ENCODE data around the gene CRIM1.

CRIM1 gene

DNA sequence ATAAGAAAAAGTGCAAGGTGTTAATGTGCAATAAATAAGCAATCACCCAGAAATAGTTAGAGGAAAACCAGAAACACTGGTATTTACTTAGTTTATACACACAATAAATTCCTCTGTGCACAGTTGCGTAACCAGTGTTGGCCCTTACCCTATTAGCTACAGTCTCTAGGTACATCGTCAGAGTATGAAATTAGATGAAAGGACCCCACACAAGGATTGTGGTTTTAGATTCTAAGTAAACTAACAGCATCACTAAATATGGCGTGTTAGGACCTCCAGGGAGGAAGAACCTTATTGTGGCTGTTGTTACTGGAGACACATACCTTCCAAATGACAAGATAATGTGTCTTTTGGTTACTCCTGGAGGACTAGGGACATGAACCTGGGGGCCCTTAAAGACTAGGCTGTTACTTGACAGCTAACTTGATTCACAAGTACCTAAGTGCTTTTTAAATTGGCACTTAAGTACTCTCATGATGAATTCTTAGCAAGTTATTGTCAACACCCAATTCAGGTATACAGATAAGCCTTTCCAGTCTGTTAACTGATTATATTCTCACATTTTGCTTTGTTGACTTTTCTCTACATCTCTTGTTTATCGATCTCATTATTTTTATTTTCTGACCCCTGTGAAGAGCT, 127.1 kb downstream of the CRIM1 start:
- peak; percentile 55 for DNase-seq (ENCODE audit: low read depth)

- DNase-seq (ENCODE audit: low read depth), result no peak
These were observed 127.7 kb downstream of the CRIM1 start for GRCh38 chr2:36483290-36483689.

DNA sequence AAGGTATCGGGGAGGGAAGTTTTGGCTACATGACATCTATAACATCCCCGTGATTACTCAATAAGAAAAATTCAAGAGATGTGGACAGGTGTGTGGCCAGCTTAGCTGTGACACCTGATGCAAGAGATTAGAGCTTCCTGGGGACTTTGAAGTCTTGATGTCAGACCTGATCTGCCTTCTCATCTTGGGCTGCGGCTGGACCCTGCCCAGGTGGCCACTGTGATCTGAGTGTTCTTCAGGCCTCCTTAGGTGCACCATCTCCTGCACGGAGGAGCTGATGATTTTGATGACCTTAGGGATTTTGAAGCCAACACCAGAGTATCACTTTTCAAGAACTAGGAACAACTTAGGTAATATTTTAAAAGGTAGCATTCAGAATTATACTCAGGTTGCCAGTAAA, 128.9 kb downstream of the CRIM1 start:
- no peak for DNase-seq (ENCODE audit: low read depth)

- DNase-seq (ENCODE audit: low read depth), result peak; percentile 82
These were observed 129.9 kb downstream of the CRIM1 start for GRCh38 chr2:36485521-36485920.

DNA sequence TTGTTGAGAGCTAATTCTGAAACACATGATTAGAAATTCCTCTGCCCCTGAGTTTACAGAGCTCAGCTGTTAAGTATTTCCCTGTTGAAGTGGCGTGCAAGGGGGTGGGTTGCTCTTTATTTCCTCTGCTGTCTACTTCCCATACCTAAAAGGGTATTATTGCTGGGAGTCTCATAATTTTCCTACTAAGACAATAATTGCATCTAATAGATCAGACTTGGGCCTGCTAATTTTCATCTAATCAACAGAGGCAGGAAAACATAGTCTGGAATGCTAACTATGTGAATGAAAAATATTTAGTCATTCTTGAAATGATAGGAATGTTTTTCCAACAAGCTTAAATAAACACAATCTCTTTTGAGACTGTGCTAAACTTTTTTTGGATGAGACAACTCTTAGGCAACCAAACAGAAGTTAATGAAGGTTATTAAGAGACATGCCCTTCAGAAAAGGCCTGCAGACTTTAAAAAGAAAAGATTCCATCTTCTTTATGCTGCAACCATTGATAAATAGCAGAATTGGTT, 131.0 kb downstream of the CRIM1 start:
- DNase-seq (ENCODE audit: low read depth), result peak; percentile 85

- DNase-seq (ENCODE audit: low read depth), result no peak
These were observed 132.4 kb downstream of the CRIM1 start for GRCh38 chr2:36487947-36488346.

DNA sequence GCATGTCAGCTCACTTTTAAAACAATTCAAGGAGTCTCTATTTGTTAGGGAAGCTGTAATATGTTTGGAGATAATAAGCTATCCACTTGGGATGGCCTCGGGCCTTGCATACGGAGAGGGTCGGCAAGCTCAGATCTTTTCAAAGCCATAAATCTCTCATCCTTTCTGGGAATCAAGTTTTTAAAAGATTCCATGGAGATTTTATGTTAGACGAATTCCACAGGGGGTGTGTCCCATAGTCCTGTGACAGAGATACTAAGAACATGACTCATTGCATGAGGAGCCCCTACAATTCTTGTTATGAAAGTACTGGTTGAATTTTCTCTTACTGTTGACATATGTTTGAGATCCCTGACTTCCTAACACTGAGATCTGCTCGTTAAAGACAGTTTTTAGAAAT, 133.7 kb downstream of the CRIM1 start:
- peak; percentile 86 for DNase-seq (ENCODE audit: low read depth)

DNA sequence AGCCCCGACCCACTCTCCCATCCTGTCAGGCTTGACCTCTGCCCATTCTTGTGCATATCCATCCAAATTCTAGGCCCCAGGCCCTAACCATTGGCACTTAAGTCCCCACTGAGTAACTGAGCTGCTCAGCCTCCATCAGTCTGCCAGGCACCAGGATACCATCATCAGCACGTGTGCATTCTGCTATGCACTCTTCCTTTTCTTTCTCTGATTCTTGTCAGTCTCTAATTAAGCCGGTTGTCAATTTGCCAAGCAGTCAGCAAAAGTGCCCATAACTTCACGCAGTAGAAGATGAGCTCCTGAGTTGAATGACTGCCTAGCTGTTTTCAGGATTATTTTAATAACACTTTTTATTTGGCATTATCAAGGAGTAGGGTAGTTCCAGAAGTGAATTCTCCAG, 135.2 kb downstream of the CRIM1 start:
- DNase-seq (ENCODE audit: low read depth), result no peak

DNA sequence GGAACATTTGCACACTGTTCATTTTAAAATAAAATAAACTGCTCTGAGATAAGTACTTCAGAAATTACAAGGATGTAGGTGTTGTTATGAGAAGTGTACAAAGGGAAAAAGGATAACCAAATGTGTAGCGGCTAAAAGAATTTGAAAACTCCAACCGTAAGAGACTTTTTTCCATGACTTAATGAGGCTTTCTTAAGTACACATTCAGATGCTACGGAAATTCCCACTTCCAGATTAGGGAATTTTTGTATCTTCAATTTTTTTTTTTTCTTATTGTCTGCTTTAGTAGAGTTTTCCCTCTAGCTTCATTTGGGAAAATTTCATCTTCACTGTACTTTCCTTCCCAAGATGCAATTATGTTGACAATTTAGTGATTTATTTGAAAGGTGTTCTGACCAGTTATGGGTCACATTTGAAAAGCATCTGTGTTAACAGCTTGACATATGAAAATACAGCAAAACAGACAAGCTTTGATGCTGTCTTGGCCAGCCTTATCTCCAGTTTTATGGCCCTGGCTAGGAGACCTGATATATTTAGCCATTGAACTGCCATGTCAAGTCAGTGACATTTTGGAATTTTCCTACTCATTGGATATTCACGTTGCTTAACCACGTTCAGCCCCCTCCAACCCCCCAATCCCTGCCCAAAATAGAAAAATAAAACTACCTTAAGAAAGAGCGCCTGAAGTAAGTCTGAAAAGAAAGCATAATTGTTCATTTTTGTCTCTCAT, 136.8 kb downstream of the CRIM1 start:
- no peak for DNase-seq (ENCODE audit: low read depth)

GRCh38 chr2:36493306-36493705, 137.7 kb downstream of the CRIM1 start:
- no peak for DNase-seq (ENCODE audit: low read depth)

- DNase-seq (ENCODE audit: low read depth), result no peak
These were observed 142.1 kb downstream of the CRIM1 start for GRCh38 chr2:36497570-36498163.

DNA sequence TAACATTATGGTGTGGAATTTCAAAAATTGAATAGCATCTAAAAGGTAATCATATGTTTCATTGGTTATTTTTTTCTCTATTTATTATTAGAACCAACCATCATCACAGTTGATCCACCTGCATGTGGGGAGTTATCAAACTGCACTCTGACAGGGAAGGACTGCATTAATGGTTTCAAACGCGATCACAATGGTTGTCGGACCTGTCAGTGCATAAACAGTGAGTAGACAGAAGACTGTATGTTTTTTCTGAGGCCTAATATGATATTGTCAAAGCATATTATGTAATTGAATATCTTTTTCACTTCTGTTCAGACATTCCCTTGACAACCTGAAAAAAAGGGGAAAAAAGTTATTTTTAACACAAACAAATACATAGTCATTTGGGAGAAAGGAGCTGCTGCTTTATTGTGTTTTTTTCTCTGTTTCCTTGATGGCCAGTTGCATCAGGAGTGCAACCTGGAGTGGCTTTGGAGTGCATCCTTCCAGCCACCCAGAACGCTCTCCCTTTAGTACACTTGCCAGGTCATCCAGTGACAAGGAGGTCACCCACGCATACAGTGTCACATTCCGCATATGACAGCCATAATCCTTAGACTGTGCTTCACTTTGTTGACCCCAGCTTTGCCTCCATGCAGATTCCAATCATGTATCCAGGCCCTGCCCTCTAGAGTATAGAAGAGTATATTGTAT, 143.7 kb downstream of the CRIM1 start:
- no peak for DNase-seq (ENCODE audit: low read depth)

DNA sequence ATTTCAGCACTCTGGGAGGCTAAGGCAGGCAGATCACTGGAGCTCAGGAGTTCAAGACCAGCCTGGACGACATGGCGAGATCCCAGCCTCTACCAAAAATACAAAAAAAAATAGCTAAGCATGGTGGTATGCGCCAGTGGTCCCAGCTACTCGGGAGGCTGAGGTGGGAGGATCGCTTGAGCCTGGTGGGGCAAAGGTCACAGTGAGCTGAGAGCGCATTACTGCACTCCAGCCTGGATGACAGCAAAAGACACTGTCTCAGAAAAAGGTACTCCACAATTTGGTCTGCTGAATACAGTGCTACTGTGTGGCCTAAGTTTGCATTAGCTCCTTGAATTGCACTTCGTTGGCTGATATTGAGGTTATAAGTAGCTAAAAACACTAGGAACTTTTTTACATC, 144.5 kb downstream of the CRIM1 start:
- no peak for DNase-seq (ENCODE audit: low read depth)

- no peak for DNase-seq (ENCODE audit: low read depth)
These were observed 146.5 kb downstream of the CRIM1 start for GRCh38 chr2:36502081-36502480.

- DNase-seq (ENCODE audit: low read depth), result peak; percentile 73
These were observed 151.8 kb downstream of the CRIM1 start for GRCh38 chr2:36507408-36507812.

DNA sequence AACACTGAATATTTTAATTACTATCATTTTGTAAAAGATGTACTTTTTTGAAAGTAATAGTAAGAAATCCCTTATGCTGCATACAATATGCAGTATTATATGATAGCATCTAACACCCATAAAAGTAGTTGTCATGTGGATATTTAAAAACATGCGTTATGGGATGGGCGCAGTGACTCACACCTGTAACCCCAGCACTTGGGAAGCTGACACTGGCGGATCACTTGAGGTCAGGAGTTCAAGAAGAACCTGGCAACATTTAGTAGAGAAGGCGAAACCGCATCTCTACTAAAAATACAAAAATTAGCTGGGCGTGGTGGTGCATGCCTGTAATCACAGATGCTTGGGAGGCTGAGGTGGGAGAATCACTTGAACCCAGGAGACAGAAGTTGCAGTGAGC, 153.5 kb downstream of the CRIM1 start:
- no peak for DNase-seq (ENCODE audit: low read depth)

DNA sequence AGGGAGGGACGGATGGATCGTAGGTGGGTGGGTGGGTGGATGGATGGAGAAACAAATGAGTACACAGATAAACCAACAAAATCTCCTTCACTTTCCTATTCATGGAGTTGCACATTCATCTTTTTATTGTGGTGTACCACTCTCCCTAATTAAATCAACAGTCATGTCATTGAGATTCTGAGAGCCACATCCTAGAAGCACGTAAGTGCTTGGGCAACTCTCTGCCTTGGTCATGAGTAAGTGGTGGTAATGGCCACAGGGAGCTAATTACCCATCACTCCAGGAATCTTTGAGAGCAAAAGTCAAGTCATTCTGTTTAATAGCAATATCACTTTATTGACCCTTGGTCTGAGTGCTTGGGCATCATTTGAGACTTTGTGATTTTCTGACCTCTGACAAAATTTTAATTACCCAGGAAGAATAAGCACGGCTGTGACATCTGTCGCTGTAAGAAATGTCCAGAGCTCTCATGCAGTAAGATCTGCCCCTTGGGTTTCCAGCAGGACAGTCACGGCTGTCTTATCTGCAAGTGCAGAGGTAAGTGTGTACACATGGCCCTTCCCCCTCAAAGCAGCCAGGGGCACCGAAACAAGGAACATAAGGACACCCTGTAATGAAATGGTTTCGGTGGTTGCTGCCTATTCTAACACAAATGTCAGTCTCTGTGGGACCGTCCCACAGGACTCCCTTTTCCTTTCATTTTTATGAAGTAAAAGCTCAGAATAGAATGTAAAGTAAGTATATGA, 156.5 kb downstream of the CRIM1 start:
- DNase-seq (ENCODE audit: low read depth), result peak; percentile 18

DNA sequence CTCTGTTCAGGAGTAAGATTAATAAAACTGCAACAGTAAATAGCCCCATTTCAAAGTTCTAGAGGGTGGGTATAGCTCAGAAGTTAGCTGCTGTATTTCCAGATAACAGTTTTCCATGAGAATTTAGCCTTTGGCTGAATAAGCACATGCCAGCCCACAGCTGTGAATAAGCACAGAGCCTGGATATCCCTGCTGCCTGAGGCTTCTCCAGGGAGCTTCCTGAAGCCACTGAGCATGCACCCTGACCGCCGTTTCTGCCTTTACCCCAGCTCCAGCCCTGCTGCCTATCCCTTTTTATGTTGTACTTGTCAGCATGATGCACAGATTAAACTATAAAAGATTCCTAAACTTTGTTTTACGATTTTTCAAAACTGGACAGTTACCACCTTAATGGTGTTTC, 157.1 kb downstream of the CRIM1 start:
- DNase-seq (ENCODE audit: low read depth), result no peak

GRCh38 chr2:36513661-36514060, 158.1 kb downstream of the CRIM1 start:
- DNase-seq (ENCODE audit: low read depth), result no peak

DNA sequence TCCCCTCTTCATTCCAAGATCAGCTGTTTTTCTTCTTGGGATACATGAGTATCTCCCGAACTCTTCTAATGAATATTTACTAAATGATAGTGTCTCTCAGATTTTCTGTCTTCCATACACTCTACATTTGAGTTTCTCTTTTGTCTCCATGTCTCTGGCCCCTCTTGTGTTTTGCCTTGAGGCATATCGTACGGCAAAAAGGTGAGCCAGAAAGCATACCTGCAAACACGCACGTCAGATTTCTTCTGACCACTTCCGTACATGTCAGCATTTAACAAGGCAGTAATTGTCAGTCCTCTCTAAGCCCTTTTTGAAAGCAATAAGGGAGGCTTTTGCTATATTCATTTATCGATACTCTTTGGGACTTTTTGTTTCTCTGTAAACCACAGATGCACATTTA, 160.0 kb downstream of the CRIM1 start:
- DNase-seq (ENCODE audit: low read depth), result no peak

DNA sequence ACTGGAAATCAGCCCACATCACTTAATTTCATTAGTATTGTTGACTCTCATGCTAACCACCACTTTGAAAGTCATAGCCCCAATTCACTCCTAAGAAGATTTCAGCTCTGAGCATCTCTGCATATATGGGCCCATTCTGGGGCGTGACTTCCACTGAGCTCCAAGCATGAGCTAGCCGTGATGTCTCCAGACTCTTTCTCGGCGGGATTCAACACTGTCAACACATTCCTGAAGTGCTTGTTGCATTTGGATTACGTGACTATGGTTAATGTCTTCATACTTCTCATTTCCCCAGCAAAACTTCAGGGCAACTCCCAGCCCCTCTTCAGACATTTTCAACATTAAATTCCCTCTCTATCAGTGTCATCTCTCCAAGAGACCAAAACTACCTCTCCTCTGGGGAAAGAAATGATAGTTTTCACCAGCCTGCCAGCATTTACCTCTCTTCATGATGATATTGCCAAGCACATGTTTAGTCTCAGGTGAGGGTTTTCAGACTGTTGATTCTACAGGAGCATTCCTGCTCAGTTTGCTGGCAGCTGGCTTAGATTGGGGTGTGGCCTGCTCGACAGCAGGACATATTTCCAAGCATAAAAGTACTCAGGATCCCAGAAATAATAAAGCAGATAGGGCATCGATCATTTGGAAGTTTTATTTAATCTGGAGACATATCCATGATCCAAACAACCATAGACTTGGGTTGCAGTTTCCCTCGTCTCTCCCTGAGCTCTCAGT, 160.7 kb downstream of the CRIM1 start:
- peak; percentile 44 for DNase-seq (ENCODE audit: low read depth)
